Esophagus squamous epithelium (tissue), 5 donors: ENCODE measurements around the gene PNPLA2. TPM values are rescaled to one million over a fixed set of nuclear protein-coding genes. Genes with fewer than 3 reads are reported as not detected.

Experiments used
- DNase-seq: peaks from one replicate; lab custom pipeline; 2025; lab: John Stamatoyannopoulos, UW
- H3K27ac ChIP-seq, 4 donors: fragments of 200-600 bp; sonication (generic); one replicate each; pipeline ENCODE4 v1.5.1; 2016 to 2019; ENCODE audit warnings: mild to moderate bottlenecking in 1 of 4
- H3K27me3 ChIP-seq, 4 donors: fragments of 200-600 bp; sonication (generic); 1 replicate in 3 of 4; 2 replicates in 1 of 4; pipeline versions ENCODE4 v1.5.1 to v1.6.0; 2017 to 2021; ENCODE audit warnings: antibody characterized with exemption in 1 of 4
- H3K36me3 ChIP-seq, 3 donors: fragments of 200-600 bp; sonication (generic); one replicate each; pipeline ENCODE4 v1.5.1; 2016 to 2019
- H3K4me1 ChIP-seq, 3 donors: fragments of 200-600 bp; sonication (generic); one replicate each; pipeline ENCODE4 v1.5.1; 2017 to 2019
- H3K4me3 ChIP-seq, 4 donors: fragments of 200-600 bp; sonication (generic); 1 replicate in 3 of 4; 2 replicates in 1 of 4; pipeline ENCODE4 v1.5.1; 2016 to 2019; ENCODE audit warnings: mild to moderate bottlenecking in 2 of 4, moderate library complexity in 1 of 4
- H3K9me3 ChIP-seq, 3 donors: fragments of 200-600 bp; sonication (generic); one replicate each; pipeline ENCODE4 v1.5.1; 2016 to 2019
- CTCF ChIP-seq, 6 experiments: fragments of 450-650 bp in 4 of 6; fragments of 200-600 bp in 2 of 6; sonication (generic) in 2 of 6; IDR thresholded peaks; one replicate each; pipeline ENCODE4 v1.5.1; 2016 to 2019; ENCODE audit warnings: antibody characterized with exemption in 6 of 6, mild to moderate bottlenecking in 4 of 6, moderate library complexity in 4 of 6
- POLR2A ChIP-seq, 4 donors: fragments of 450-650 bp; IDR thresholded peaks; one replicate each; pipeline ENCODE4 v1.6.1; 2017; ENCODE audit warnings: antibody characterized with exemption in 4 of 4, mild to moderate bottlenecking in 4 of 4, moderate library complexity in 3 of 4
- WGBS, 2 donors: methylation state at CpG; one replicate each; pipeline ENCODE4 v1.1.5; 2018; 5-methylcytosine and 5-hydroxymethylcytosine counted together
- intact Hi-C: fragments of 100-400 bp; cut with DNase I; formaldehyde crosslinking; loops from one replicate; pipeline ENCODE4 v1.15.0; 2022
- total RNA-seq, 4 donors: library from RNA; depleted of rRNA; stranded (reverse); fragments of >200 nt; gene quantifications; one replicate each; pipeline ENCODE4 v1.1.0, GENCODE V29; 2016
- donor health status: DM: yes; HTN: yes; CAD: no.

The PNPLA2 gene
- total RNA-seq, 4 donors from 2014 or later = 14.2 to 42.7 (median 26.0) TPM

DNA sequence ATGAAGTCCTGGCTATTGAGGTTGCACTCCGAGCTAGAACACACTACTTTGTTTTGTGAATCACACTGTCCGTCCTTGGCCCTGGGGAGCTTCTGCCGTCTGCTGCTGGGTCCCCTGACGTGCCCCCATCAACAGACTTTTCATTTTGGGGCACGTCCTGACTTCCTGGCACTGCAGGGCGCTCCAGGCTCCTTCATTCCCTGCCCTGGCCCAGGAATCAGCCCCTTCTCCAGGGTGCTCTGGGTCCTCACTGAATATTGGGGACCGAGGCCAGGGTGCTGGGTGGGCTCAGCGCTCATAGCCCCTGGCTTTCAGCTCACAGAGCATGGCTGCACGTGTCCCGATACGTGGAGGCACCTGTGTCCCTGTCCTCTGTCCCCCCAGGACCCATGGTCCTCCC, 46.2 kb downstream of the PNPLA2 start:
- TF ChIP-seq CTCF (IDR thresholded peaks at IDR 0.05) = no peak
- TF ChIP-seq POLR2A (IDR thresholded peaks at IDR 0.05) = no peak
- Histone ChIP-seq H3K9me3 (no peaks in the 10 kb centered on the region), H3K4me3 (no peak overlapping the region), H3K27ac (no peak overlapping the region), H3K4me1 (peaks cover 4 to 18% (median 5%) of the 10 kb centered on the region in 3 donors), H3K27me3 (no peaks in the 10 kb centered on the region), H3K36me3 (peaks cover 0 to 66% (median 7%) of the 10 kb centered on the region in 3 donors)
- WGBS, 2 donors = 51% methylated on average over 4 of the region's 11 CpGs; no CpG with 5 or more reads in 1 of the 2 donors
- intact Hi-C loops = no loop called here
- no peak for DNase-seq

GRCh38 chr11:865462-866430, 47.0 kb downstream of the PNPLA2 start:
- Histone ChIP-seq H3K36me3 (peaks cover 0 to 66% (median 7%) of the 10 kb centered on the region in 3 donors), H3K4me3 (no peak overlapping the region), H3K9me3 (no peaks in the 10 kb centered on the region), H3K27ac (no peak overlapping the region), H3K4me1 (peaks cover 0 to 11% (median 0%) of the 10 kb centered on the region in 3 donors), H3K27me3 (no peaks in the 10 kb centered on the region)
- TF ChIP-seq CTCF (IDR thresholded peaks at IDR 0.05) (no peak), POLR2A (IDR thresholded peaks at IDR 0.05) (no peak)
- 67 to 77% methylated on average over 3 to 10 of the region's 41 CpGs for WGBS, 2 donors
- intact Hi-C loops = no loop called here
- no peak for DNase-seq

GRCh38 chr11:866481-866880, 47.8 kb downstream of the PNPLA2 start:
- intact Hi-C loops = no loop called here
- Histone ChIP-seq H3K27ac (no peak overlapping the region), H3K4me3 (no peak overlapping the region), H3K4me1 (peaks cover 0 to 11% (median 0%) of the 10 kb centered on the region in 3 donors), H3K9me3 (no peaks in the 10 kb centered on the region), H3K27me3 (no peaks in the 10 kb centered on the region), H3K36me3 (peaks cover 0 to 66% (median 7%) of the 10 kb centered on the region in 3 donors)
- TF ChIP-seq CTCF (IDR thresholded peaks at IDR 0.05) (no peak), POLR2A (IDR thresholded peaks at IDR 0.05) (no peak)
- WGBS, 2 donors = 84% methylated on average over 9 of the region's 14 CpGs; no CpG with 5 or more reads in 1 of the 2 donors
- no peak for DNase-seq

- Histone ChIP-seq H3K36me3 (peaks cover 0 to 59% (median 2%) of the 10 kb centered on the region in 3 donors), H3K27ac (no peak overlapping the region), H3K27me3 (no peaks in the 10 kb centered on the region), H3K4me3 (no peak overlapping the region), H3K9me3 (no peaks in the 10 kb centered on the region), H3K4me1 (no peaks in the 10 kb centered on the region)
- no peak for TF ChIP-seq POLR2A (IDR thresholded peaks at IDR 0.05)
- no peak for TF ChIP-seq CTCF (IDR thresholded peaks at IDR 0.05)
- intact Hi-C loops = no loop called here
- DNase-seq = no peak
- 75 to 86% methylated on average over 4 of the region's 8 CpGs for WGBS, 2 donors
Observed at GRCh38 chr11:867856-868358, 49.2 kb downstream of the PNPLA2 start.

- Histone ChIP-seq H3K4me3 (no peak overlapping the region), H3K36me3 (peaks cover 0 to 54% (median 0%) of the 10 kb centered on the region in 3 donors)
- 85% methylated on average over 8 to 9 of the region's 17 CpGs for WGBS, 2 donors
Observed at GRCh38 chr11:868394-868793, 49.7 kb downstream of the PNPLA2 start.

More at GRCh38 chr11:868394-868793, 49.7 kb downstream of the PNPLA2 start:
- DNase-seq = no peak
- Histone ChIP-seq H3K9me3 (no peaks in the 10 kb centered on the region), H3K27me3 (no peaks in the 10 kb centered on the region), H3K27ac (no peak overlapping the region), H3K4me1 (no peaks in the 10 kb centered on the region)
- TF ChIP-seq POLR2A (IDR thresholded peaks at IDR 0.05) = no peak
- no peak for TF ChIP-seq CTCF (IDR thresholded peaks at IDR 0.05)
- intact Hi-C loops = no loop called here
